Measurements from ENCODE around the gene HDAC4. TPM values are rescaled to one million over a fixed set of nuclear protein-coding genes. Genes with fewer than 3 reads are reported as not detected.

The HDAC4 gene
- total and polyA plus RNA-seq, 2 of the 8 experiments (the other 6 are each of a cell fraction or from before 2014, with no cell fraction given): 15.4 to 31.5 TPM

DNA sequence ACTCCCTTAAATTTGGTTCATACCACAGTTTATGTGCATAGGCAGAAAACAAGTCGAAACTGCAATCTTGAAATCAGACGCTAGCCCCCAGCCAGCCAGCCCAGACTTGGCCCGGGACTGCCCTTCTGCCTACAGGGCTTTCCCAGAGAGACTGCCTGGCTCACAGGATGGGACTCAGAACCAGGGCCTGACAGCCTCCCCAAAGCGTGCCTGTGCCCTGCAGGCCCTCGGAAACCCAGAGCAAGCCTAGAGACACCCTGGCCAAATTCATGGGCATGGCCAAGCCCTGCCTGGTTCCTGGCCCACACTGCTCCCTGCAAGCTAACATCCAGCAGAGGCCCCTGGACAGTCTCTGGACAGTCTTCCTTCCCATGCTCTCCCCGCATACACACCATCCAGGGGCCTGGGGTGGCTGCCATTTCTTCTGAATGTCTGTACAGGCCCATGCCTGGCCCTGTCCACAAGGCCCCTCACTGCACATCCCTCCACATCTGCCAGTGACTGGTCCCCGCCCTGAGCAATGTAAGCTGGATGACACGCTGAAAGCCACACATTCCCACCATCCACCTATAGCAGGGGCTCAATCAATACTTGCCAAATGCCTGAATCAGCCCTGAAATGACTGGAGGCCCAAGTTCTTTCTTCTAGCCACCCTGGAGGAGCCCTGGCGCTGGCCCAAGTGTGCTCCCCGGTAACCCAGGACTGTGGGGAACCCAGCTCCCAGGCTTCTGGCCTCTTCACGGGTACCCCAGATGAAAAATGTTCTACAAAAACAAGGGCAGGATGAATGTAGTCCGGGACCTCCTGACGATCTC, 73.1 kb downstream of the HDAC4 start:
- Histone ChIP-seq H3K36me3 (ENCODE audit: control insufficient read depth in 2 of 4, insufficient read depth in 4 of 4, low read length in 3 of 4) (no peaks in the 10 kb centered on the region; a peak in 1 of 8 replicates), H3K4ac (replicated peaks; ENCODE audit: insufficient read length, low read depth, low read length) (no peak overlapping the region), H4K5ac (ENCODE audit: insufficient read length, low read depth, low read length) (no peak overlapping the region), H3K79me2 (ENCODE audit: control insufficient read depth in 1 of 2, insufficient read depth in 2 of 2, low read length in 2 of 2) (peaks cover 0 to 87% of the 10 kb centered on the region in 2 experiments; a peak in 3 of 4 replicates), H3K4me2 (ENCODE audit: insufficient read depth in 1 of 2, low read depth in 2 of 2, low read length in 2 of 2) (no peak overlapping the region), H2BK20ac (ENCODE audit: low read length) (no peak overlapping the region), H3K27me3 (replicated peaks in 1 of 4; ENCODE audit: control insufficient read depth in 3 of 4, extremely low read depth in 1 of 4, insufficient read depth in 3 of 4, low read length in 3 of 4) (no peaks in the 10 kb centered on the region), H3K14ac (ENCODE audit: insufficient read length) (no peak overlapping the region), H3K4me1 (replicated peaks in 1 of 4; ENCODE audit: control insufficient read depth in 3 of 4, insufficient read depth in 4 of 4, low read length in 3 of 4) (peaks cover 0 to 15% (median 7%) of the 10 kb centered on the region in 4 experiments; a peak in 4 of 7 replicates), H2BK12ac (ENCODE audit: low read depth, low read length) (no peak overlapping the region), H2BK15ac (ENCODE audit: low read length) (no peak overlapping the region), H3K9ac (replicated peaks in 1 of 4; ENCODE audit: extremely low read depth in 1 of 4, low read depth in 3 of 4, low read length in 3 of 4) (no peak overlapping the region), H4K20me1 (replicated peaks in 1 of 2; ENCODE audit: control insufficient read depth in 1 of 2, insufficient read depth in 2 of 2, low read length in 2 of 2) (peaks cover 13 to 16% of the 10 kb centered on the region in 2 experiments), H2AK5ac (ENCODE audit: low read depth, low read length) (no peak overlapping the region), H3K23ac (ENCODE audit: insufficient read length) (no peak overlapping the region), H3K23me2 (ENCODE audit: low read depth, low read length) (no peaks in the 10 kb centered on the region), H3K4me3 (ENCODE audit: extremely low read depth in 1 of 4, insufficient read depth in 2 of 4, low read depth in 3 of 4, low read length in 4 of 4) (no peak overlapping the region), H2AFZ (ENCODE audit: low read length) (no peak overlapping the region), H2BK120ac (replicated peaks; ENCODE audit: low read depth, low read length) (no peak overlapping the region), H4K91ac (replicated peaks; ENCODE audit: insufficient read length, low read length) (no peak overlapping the region), H3K9me3 (ENCODE audit: insufficient read depth in 2 of 2, low read depth in 1 of 2, low read length in 1 of 2) (no peaks in the 10 kb centered on the region), H4K8ac (ENCODE audit: extremely low read depth, insufficient read depth, low read length) (no peak overlapping the region), H2BK5ac (ENCODE audit: low read depth, low read length) (no peak overlapping the region), H3K56ac (replicated peaks; ENCODE audit: insufficient read length, low read depth, low read length) (no peak overlapping the region), H3K27ac (ENCODE audit: low read depth, low read length) (peak overlapping the region; percentile 39; the same call in 1 of the 2 replicates), H3K79me1 (ENCODE audit: low read depth, low read length) (peaks cover 9% of the 10 kb centered on the region), H3K18ac (ENCODE audit: extremely low read depth, low read length) (no peak overlapping the region)
- POLR2A ChIA-PET (ENCODE audit: partially characterized antibody): interaction anchor here (1.4 kb wide), 1 partner anchor 17 kb away, joined by 3 read pairs; no protein-coding TSS in a partner anchor
- WGBS, 2 experiments (ENCODE audit: extremely low coverage in 1 of 2, insufficient coverage in 1 of 2, insufficient read length in 1 of 2, insufficient replicate concordance in 2 of 2, low coverage in 1 of 2, low lambda C conversion rate in 2 of 2, missing lambda C conversion rate in 1 of 2): 93% methylated on average over 13 of the region's 13 CpGs; no CpG with 5 or more reads in 1 of the 2 experiments
- CTCF ChIA-PET (ENCODE audit: partially characterized antibody): interaction anchor here (0.6 to 2.0 kb wide), 4 partner anchors 10 to 44 kb away, joined by 4 to 8 read pairs (median 5); no protein-coding TSS in a partner anchor
- FAIRE-seq (no peak), DNase-seq (ENCODE audit: low read depth in 1 of 2, low spot score in 2 of 2) (peak in 1 of 2 experiments; percentile 43)
- TF ChIP-seq BACH1 (IDR thresholded peaks at IDR 0.05; ENCODE audit: low read length) (no peak), EP300 (IDR thresholded peaks at IDR 0.05; ENCODE audit: borderline replicate concordance in 1 of 2, low read depth in 2 of 2, low read length in 2 of 2) (no peak), ASH2L (IDR thresholded peaks at IDR 0.05; ENCODE audit: low read length) (no peak), POLR2A (IDR thresholded peaks at IDR 0.05; ENCODE audit: control extremely low read depth in 1 of 2, low read depth in 2 of 2, low read length in 2 of 2) (no peak), PHF8 (conservative IDR thresholded peaks at IDR 0.05; ENCODE audit: low read depth, low read length) (no peak), BCL11A (IDR thresholded peaks at IDR 0.05; ENCODE audit: low read depth in 2 of 2, low read length in 2 of 2) (no peak), TEAD4 (IDR thresholded peaks at IDR 0.05; ENCODE audit: low read depth, low read length) (no peak), KDM1A (IDR thresholded peaks at IDR 0.05; ENCODE audit: borderline replicate concordance, low read length) (no peak), POU5F1 (IDR thresholded peaks at IDR 0.05; ENCODE audit: low read depth, low read length) (no peak), KDM5A (IDR thresholded peaks at IDR 0.05; ENCODE audit: low read length) (no peak), JUND (IDR thresholded peaks at IDR 0.05; ENCODE audit: low read length) (no peak), SAP30 (IDR thresholded peaks at IDR 0.05; ENCODE audit: insufficient read depth, insufficient replicate concordance, low read length) (no peak)

Data from H1 (cell line).